Sigmoid colon (tissue), 7 donors: ENCODE results near the gene ZFYVE19. TPM values are rescaled to one million over a fixed set of nuclear protein-coding genes. Genes with fewer than 3 reads are reported as not detected.
A peak's percentile ranks its signal among the peaks of the same experiment; 100 is the strongest.
"Not testable (repeated sequence)": the region's sequence is repeated elsewhere in the genome, so short reads cannot be mapped to it uniquely, and the experiment has no call there.

Experiments used
- DNase-seq: peaks from one replicate; pipeline ENCODE4 v3.0.0-alpha.2; 2019
- H3K27ac ChIP-seq, 4 donors: fragments of 200-600 bp; sonication (generic); one replicate each; pipeline ENCODE4 v1.5.1; 2016 to 2019; ENCODE audit warnings: mild to moderate bottlenecking in 1 of 4
- H3K27me3 ChIP-seq, 3 donors: fragments of 200-600 bp; sonication (generic); one replicate each; pipeline ENCODE4 v1.5.1; 2019; ENCODE audit warnings: mild to moderate bottlenecking in 1 of 3
- H3K36me3 ChIP-seq, 4 donors: fragments of 200-600 bp; sonication (generic); one replicate each; pipeline ENCODE4 v1.5.1; 2016 to 2019
- H3K4me1 ChIP-seq, 4 donors: fragments of 200-600 bp; sonication (generic); one replicate each; pipeline ENCODE4 v1.5.1; 2017 to 2019
- H3K4me3 ChIP-seq, 4 donors: fragments of 200-600 bp; sonication (generic); one replicate each; pipeline ENCODE4 v1.5.1; 2017 to 2019; ENCODE audit warnings: mild to moderate bottlenecking in 2 of 4, moderate library complexity in 1 of 4
- H3K9me3 ChIP-seq, 4 donors: fragments of 200-600 bp in 3 of 4; sonication (generic) in 3 of 4; one replicate each; pipeline versions ENCODE4 v1.5.1 to v1.6.1; 2013 to 2019
- CTCF ChIP-seq, 4 experiments: fragments of 450-650 bp in 3 of 4; fragments of 200-600 bp in 1 of 4; IDR thresholded peaks; one replicate each; pipeline ENCODE4 v1.5.1; 2016 to 2019; ENCODE audit warnings: antibody characterized with exemption in 4 of 4, mild to moderate bottlenecking in 3 of 4, moderate library complexity in 2 of 4
- EP300 ChIP-seq, 4 donors: sonication (generic); formaldehyde crosslinking; IDR thresholded peaks; one replicate each; pipeline ENCODE4 v1.6.1; 2017; ENCODE audit warnings: antibody characterized with exemption in 4 of 4
- POLR2A ChIP-seq, 2 donors: fragments of 450-650 bp; IDR thresholded peaks; one replicate each; pipeline ENCODE4 v1.6.1; 2016; ENCODE audit warnings: antibody characterized with exemption in 2 of 2, mild to moderate bottlenecking in 2 of 2, moderate library complexity in 2 of 2
- POLR2AphosphoS5 ChIP-seq, 4 donors: sonication (generic); formaldehyde crosslinking; IDR thresholded peaks; one replicate each; pipeline ENCODE4 v1.6.1; 2017; ENCODE audit warnings: antibody characterized with exemption in 4 of 4
- WGBS, 2 donors: extraction: QIAGEN DNeasy Blood & Tissue Kit; methylation state at CpG; one replicate each; pipeline ENCODE4 v1.1.7; 2013; 5-methylcytosine and 5-hydroxymethylcytosine counted together
- intact Hi-C: fragments of 100-400 bp; cut with DNase I; formaldehyde crosslinking; loops from one replicate; pipeline ENCODE4 v1.15.1; 2023
- polyA plus RNA-seq, 3 donors: library from polyadenylated mRNA; stranded (reverse); fragments of 200-250 nt; gene quantifications; one replicate each; pipeline ENCODE4 v1.2.3, GENCODE V29; 2013
- total RNA-seq, 4 donors: library from RNA; depleted of rRNA; stranded (reverse); fragments of >200 nt; gene quantifications; one replicate each; pipeline ENCODE4 v1.1.0, GENCODE V29; 2016
- donor health status: healthy with polysubstance abuse.
- donor health status: Bipolar disorder and iron deficiency.
- donor health status: healthy.

Gene ZFYVE19
- total and polyA plus RNA-seq, 7 donors: 14.4 to 49.6 (median 28.7) TPM

DNA sequence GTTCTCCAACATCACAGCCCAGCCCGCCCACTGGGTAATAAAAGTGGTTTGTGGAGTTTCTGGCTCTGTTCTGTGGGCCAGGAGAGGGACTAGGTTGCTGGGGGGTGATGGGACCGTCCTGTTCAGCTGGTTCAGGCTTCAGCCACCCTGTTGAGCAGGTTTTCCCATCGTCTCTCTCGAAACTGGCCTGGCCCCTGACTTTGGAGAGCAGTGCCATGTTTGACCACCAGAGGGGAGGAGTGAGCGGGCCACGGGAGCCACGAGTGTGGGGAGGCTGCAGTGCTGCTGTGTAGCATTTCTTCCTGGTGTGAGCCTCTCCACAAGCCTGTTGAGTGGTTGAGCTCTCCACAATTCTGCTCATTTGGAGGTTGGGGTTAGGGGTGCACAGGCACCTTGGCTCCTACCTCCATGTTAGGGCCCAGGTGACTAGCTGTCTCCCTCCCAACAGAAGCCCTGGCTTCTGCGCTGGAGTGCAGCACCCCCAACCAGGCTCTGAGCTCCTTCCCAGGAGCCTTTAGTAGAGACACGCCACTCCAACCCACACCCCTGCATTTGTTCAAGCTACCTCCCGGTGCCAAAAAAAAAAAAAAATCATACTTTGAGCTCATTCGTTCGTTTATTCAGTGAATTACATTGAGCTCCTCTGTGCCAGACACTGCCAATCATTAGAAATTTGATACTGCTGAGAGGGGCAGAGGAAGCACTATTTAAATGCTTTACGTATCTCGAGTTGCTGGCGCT lies 50.9 kb downstream of the ZFYVE19 start:
- Histone ChIP-seq H3K4me1 (peaks cover 0 to 8% (median 3%) of the 10 kb centered on the region in 4 donors), H3K4me3 (no peak overlapping the region), H3K27me3 (peaks cover 0 to 24% (median 10%) of the 10 kb centered on the region in 3 donors), H3K9me3 (no peaks in the 10 kb centered on the region), H3K36me3 (no peaks in the 10 kb centered on the region), H3K27ac (no peak overlapping the region)
- peak; percentile 85 to 98 (median 96) for TF ChIP-seq CTCF (IDR thresholded peaks at IDR 0.05)
- no peak for TF ChIP-seq EP300 (IDR thresholded peaks at IDR 0.05)
- WGBS, 2 donors: 21 to 32% methylated on average over 15 of the region's 15 CpGs
- DNase-seq: peak; percentile 85
- intact Hi-C loops: loop anchor here (1.0 kb wide), 1 partner anchor 37 kb away; the partner anchor contains the start of gene VPS18

- intact Hi-C loops: no loop called here
- no peak overlapping the region for H3K27ac ChIP-seq
- H3K36me3 ChIP-seq: no peaks in the 10 kb centered on the region
- no peak for DNase-seq
- H3K4me1 ChIP-seq: peaks cover 0 to 8% (median 3%) of the 10 kb centered on the region in 4 donors
- WGBS, 2 donors: 51 to 74% methylated on average over 10 of the region's 10 CpGs
- H3K4me3 ChIP-seq: no peak overlapping the region
- H3K27me3 ChIP-seq: peaks cover 0 to 30% (median 10%) of the 10 kb centered on the region in 3 donors
- H3K9me3 ChIP-seq: no peaks in the 10 kb centered on the region
- TF ChIP-seq POLR2AphosphoS5 (IDR thresholded peaks at IDR 0.05) (no peak), CTCF (IDR thresholded peaks at IDR 0.05) (no peak), POLR2A (IDR thresholded peaks at IDR 0.05) (no peak), EP300 (IDR thresholded peaks at IDR 0.05) (no peak)
Observed at GRCh38 chr15:40858706-40859105, 51.8 kb downstream of the ZFYVE19 start.

GRCh38 chr15:40859206-40859851 lies 52.4 kb downstream of the ZFYVE19 start:
- 35 to 44% methylated on average over 18 of the region's 18 CpGs for WGBS, 2 donors
- Histone ChIP-seq H3K4me3 (no peak overlapping the region), H3K9me3 (no peaks in the 10 kb centered on the region), H3K36me3 (no peaks in the 10 kb centered on the region), H3K27ac (no peak overlapping the region), H3K27me3 (peaks cover 0 to 36% (median 13%) of the 10 kb centered on the region in 3 donors), H3K4me1 (peaks cover 0 to 8% (median 3%) of the 10 kb centered on the region in 4 donors)
- DNase-seq: no peak
- TF ChIP-seq POLR2AphosphoS5 (IDR thresholded peaks at IDR 0.05) (no peak), POLR2A (IDR thresholded peaks at IDR 0.05) (no peak), CTCF (IDR thresholded peaks at IDR 0.05) (peak in 3 of 4 experiments; percentile 30 to 55 (median 53)), EP300 (IDR thresholded peaks at IDR 0.05) (no peak)
- intact Hi-C loops: no loop called here

DNA sequence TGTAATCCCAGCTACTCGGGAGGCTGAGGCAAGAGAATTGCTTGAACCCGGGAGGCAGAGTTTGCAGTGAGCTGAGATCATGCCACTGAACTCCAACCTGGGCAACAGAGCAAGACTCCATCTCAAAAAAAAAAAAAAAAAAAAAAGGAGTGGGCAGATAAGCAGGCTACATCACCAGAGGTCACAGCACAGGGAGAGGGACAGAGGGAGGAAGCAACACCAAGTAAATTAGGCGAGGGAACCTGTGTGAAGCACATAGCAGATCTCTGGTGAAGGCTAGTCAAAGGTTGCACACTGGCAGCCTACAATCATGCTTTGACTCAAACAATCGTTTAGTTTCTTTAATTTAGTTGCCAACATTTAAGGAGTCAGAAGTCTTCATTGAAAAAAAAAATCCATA lies 54.3 kb downstream of the ZFYVE19 start:
- H3K4me1 ChIP-seq, H3K36me3 ChIP-seq, intact Hi-C loops, H3K27ac ChIP-seq, DNase-seq, H3K9me3 ChIP-seq, H3K4me3 ChIP-seq: not testable (repeated sequence)
- H3K27me3 ChIP-seq: peaks cover 0 to 39% (median 17%) of the 10 kb centered on the region in 3 donors
- 57 to 78% methylated on average over 4 of the region's 4 CpGs for whole genome bisulfite sequencing, 2 donors

GRCh38 chr15:40863660-40864270 lies 56.9 kb downstream of the ZFYVE19 start:
- Histone ChIP-seq H3K27ac (no peak overlapping the region), H3K4me3 (no peak overlapping the region), H3K4me1 (no peaks in the 10 kb centered on the region), H3K36me3 (no peaks in the 10 kb centered on the region), H3K9me3 (no peaks in the 10 kb centered on the region), H3K27me3 (peaks cover 0 to 38% (median 14%) of the 10 kb centered on the region in 3 donors)
- TF ChIP-seq CTCF (IDR thresholded peaks at IDR 0.05): no peak
- TF ChIP-seq POLR2A (IDR thresholded peaks at IDR 0.05): no peak
- TF ChIP-seq EP300 (IDR thresholded peaks at IDR 0.05): no peak
- no peak for TF ChIP-seq POLR2AphosphoS5 (IDR thresholded peaks at IDR 0.05)
- WGBS, 2 donors: 23 to 61% methylated on average over 4 of the region's 4 CpGs
- intact Hi-C loops: no loop called here
- no peak for DNase-seq
